HepG2 (cell line): ENCODE results near the gene PHKG2. TPM values are rescaled to one million over a fixed set of nuclear protein-coding genes. Genes with fewer than 3 reads are reported as not detected.

Source experiments
- ATF4 ChIP-seq, 2 experiments: fragments of 450-650 bp in 1 of 2; sonication (generic) in 1 of 2; formaldehyde crosslinking; IDR thresholded peaks; 2 replicates each; pipeline versions ENCODE4 v1.5.0 to v1.8.0; 2020 to 2022; ENCODE audit warnings: mild to moderate bottlenecking in 1 of 2, missing genetic modification reagents in 1 of 2
- EED ChIP-seq: sonication (generic); formaldehyde crosslinking; IDR thresholded peaks from 2 replicates; pipeline ENCODE4 v1.5.0; 2020; ENCODE audit warnings: mild to moderate bottlenecking, missing genetic modification reagents
- HIC2 ChIP-seq: sonication (generic); formaldehyde crosslinking; IDR thresholded peaks from 2 replicates; pipeline ENCODE4 v1.9.0; 2022; ENCODE audit warnings: low read depth, missing genetic modification reagents
- HNF1B ChIP-seq: sonication (generic); formaldehyde crosslinking; IDR thresholded peaks from 2 replicates; pipeline ENCODE4 v1.5.1; 2020; ENCODE audit warnings: mild to moderate bottlenecking, moderate library complexity, missing genetic modification reagents
- KLF6 ChIP-seq: IDR thresholded peaks from 2 replicates; pipeline ENCODE4 v1.8.0; 2016; ENCODE audit warnings: missing biosample characterization, missing genetic modification reagents
- NFYB ChIP-seq: sonication (generic); formaldehyde crosslinking; IDR thresholded peaks from 2 replicates; pipeline ENCODE4 v1.4.0; 2020; ENCODE audit warnings: missing genetic modification reagents
- PCBP1 ChIP-seq: fragments of 200-400 bp; formaldehyde crosslinking; IDR thresholded peaks from 2 replicates; pipeline ENCODE4 v1.6.1; 2017; ENCODE audit warnings: mild to moderate bottlenecking, low read depth, low read length, borderline replicate concordance
- RBAK ChIP-seq: sonication (generic); formaldehyde crosslinking; IDR thresholded peaks from 2 replicates; pipeline ENCODE4 v1.5.1; 2020; ENCODE audit warnings: mild to moderate bottlenecking, missing genetic modification reagents
- RORA ChIP-seq: sonication (generic); formaldehyde crosslinking; IDR thresholded peaks from 2 replicates; pipeline ENCODE4 v1.5.0; 2020; ENCODE audit warnings: mild to moderate bottlenecking, missing genetic modification reagents, moderate library complexity
- SETDB1 ChIP-seq: sonication (generic); formaldehyde crosslinking; IDR thresholded peaks from 2 replicates; pipeline ENCODE4 v1.5.1; 2020; ENCODE audit warnings: missing genetic modification reagents, mild to moderate bottlenecking, borderline replicate concordance
- TEAD2 ChIP-seq: sonication (generic); formaldehyde crosslinking; IDR thresholded peaks from 2 replicates; pipeline ENCODE4 v1.9.0; 2021; ENCODE audit warnings: missing genetic modification reagents
- ZNF207 ChIP-seq: fragments of 450-650 bp; IDR thresholded peaks from 2 replicates; pipeline ENCODE4 v1.6.1; 2016; ENCODE audit warnings: antibody characterized with exemption, borderline replicate concordance
- ZNF431 ChIP-seq: sonication (generic); formaldehyde crosslinking; IDR thresholded peaks from 2 replicates; pipeline ENCODE4 v1.9.0; 2022; ENCODE audit warnings: missing genetic modification reagents, low read depth, mild to moderate bottlenecking, borderline replicate concordance
- ZNF441 ChIP-seq: sonication (generic); formaldehyde crosslinking; IDR thresholded peaks from 2 replicates; pipeline ENCODE4 v1.7.0; 2021; ENCODE audit warnings: missing genetic modification reagents, borderline replicate concordance
- ZNF552 ChIP-seq: sonication (generic); formaldehyde crosslinking; IDR thresholded peaks from 2 replicates; pipeline ENCODE4 v1.9.0; 2022; ENCODE audit warnings: missing genetic modification reagents, mild to moderate bottlenecking, borderline replicate concordance
- ZNF703 ChIP-seq: sonication (generic); formaldehyde crosslinking; IDR thresholded peaks from 2 replicates; pipeline ENCODE4 v1.5.1; 2020; ENCODE audit warnings: missing genetic modification reagents, mild to moderate bottlenecking, moderate library complexity, borderline replicate concordance
- ZNF704 ChIP-seq: sonication (generic); formaldehyde crosslinking; IDR thresholded peaks from 2 replicates; pipeline ENCODE4 v1.8.1; 2023; ENCODE audit warnings: mild to moderate bottlenecking, inconsistent platforms, moderate library complexity, missing genetic modification reagents, borderline replicate concordance
- ZNF737 ChIP-seq: sonication (generic); formaldehyde crosslinking; IDR thresholded peaks from 2 replicates; pipeline ENCODE4 v1.5.0; 2020; ENCODE audit warnings: missing genetic modification reagents, mild to moderate bottlenecking, borderline replicate concordance
- ZNF746 ChIP-seq: sonication (generic); formaldehyde crosslinking; IDR thresholded peaks from 2 replicates; pipeline ENCODE4 v1.8.0; 2022; ENCODE audit warnings: mild to moderate bottlenecking, missing genetic modification reagents
- ZNF790 ChIP-seq: sonication (generic); formaldehyde crosslinking; IDR thresholded peaks from 2 replicates; pipeline ENCODE4 v1.8.0; 2022; ENCODE audit warnings: missing genetic modification reagents, mild to moderate bottlenecking, borderline replicate concordance
- ZNF839 ChIP-seq: sonication (generic); formaldehyde crosslinking; IDR thresholded peaks from 2 replicates; pipeline ENCODE4 v1.4.0; 2020; ENCODE audit warnings: missing genetic modification reagents, mild to moderate bottlenecking, borderline replicate concordance
- polyA plus RNA-seq, 8 experiments: library from polyadenylated mRNA; depleted of rRNA in 3 of 8; stranded (reverse) in 7 of 8; unstranded in 1 of 8; fragments of >200 nt; fragmentation: Illumina TruSeq in 4 of 8; extraction: Trizol in 4 of 8; gene quantifications; 2 replicates each; pipeline versions ENCODE4 v1.2.1 to v1.2.3, GENCODE V29; 2011 to 2016; ENCODE audit warnings: low read depth in 4 of 8, missing spikeins in 1 of 8, mixed read lengths in 1 of 8; ENCODE audit not compliant: insufficient read depth in 1 of 8
- total RNA-seq, 5 experiments: library from RNA; depleted of rRNA; stranded (reverse); fragments of >200 nt; fragmentation: Illumina TruSeq; extraction: Trizol; gene quantifications; 2 replicates each; pipeline ENCODE4 v1.2.3, GENCODE V29; 2016; ENCODE audit warnings: low read depth in 1 of 5

The PHKG2 gene
- total and polyA plus RNA-seq, 2 of the 13 experiments (the other 11 are each of a cell fraction or from before 2014, with no cell fraction given): 37.4 to 42.1 TPM

- TF ChIP-seq SETDB1 (CRISPR knock-in tag) (no peak), RORA (CRISPR knock-in tag) (no peak), ZNF790 (no peak), ZNF704 (CRISPR knock-in tag) (peak; percentile 88; the same call in 1 of the 2 replicates), ZNF839 (CRISPR knock-in tag) (peak; percentile 87; the same call in 1 of the 2 replicates), NFYB (CRISPR knock-in tag) (no peak), ZNF441 (0 out of 2 replicates have a peak, but pooled peaks have one; percentile 80), HIC2 (peak; percentile 2; the same call in 1 of the 2 replicates), ZNF737 (CRISPR knock-in tag) (no peak), ZNF746 (peak; percentile 32; the same call in 1 of the 2 replicates), PCBP1 (no peak; the same call in 1 of the 2 replicates), EED (peak; percentile 97), ZNF431 (CRISPR knock-in tag) (peak; percentile 74), HNF1B (CRISPR knock-in tag) (peak; percentile 87), RBAK (no peak), KLF6 (CRISPR knock-in tag) (peak; percentile 74), TEAD2 (CRISPR knock-in tag) (no peak), ZNF703 (CRISPR knock-in tag) (peak; percentile 93; the same call in 1 of the 2 replicates), ZNF552 (CRISPR knock-in tag) (peak; percentile 98), ATF4 (CRISPR knock-in tag; IDR thresholded peaks at IDR 0.05) (peak in 1 of 2 experiments; percentile 96; a peak in 2 of 4 replicates), ZNF207 (no peak)
Measured at GRCh38 chr16:30775392-30776188, 27.4 kb downstream of the PHKG2 start (continued).
